VCaP (cell line): ENCODE results near the gene TMEM38B.

ENCODE experiments used
- H3K27ac ChIP-seq: fragments of 450-650 bp; 2 replicates; pipeline ENCODE4 v1.5.1; 2017
- CTCF ChIP-seq: fragments of 450-650 bp; conservative IDR thresholded peaks from 2 replicates; pipeline ENCODE4 v1.5.1; 2017; ENCODE audit warnings: mild to moderate bottlenecking, moderate library complexity

The TMEM38B gene

GRCh38 chr9:105711867-105712266 lies 17.5 kb downstream of the TMEM38B start:
- TF ChIP-seq CTCF = no peak
- H3K27ac ChIP-seq = no peak overlapping the region

DNA sequence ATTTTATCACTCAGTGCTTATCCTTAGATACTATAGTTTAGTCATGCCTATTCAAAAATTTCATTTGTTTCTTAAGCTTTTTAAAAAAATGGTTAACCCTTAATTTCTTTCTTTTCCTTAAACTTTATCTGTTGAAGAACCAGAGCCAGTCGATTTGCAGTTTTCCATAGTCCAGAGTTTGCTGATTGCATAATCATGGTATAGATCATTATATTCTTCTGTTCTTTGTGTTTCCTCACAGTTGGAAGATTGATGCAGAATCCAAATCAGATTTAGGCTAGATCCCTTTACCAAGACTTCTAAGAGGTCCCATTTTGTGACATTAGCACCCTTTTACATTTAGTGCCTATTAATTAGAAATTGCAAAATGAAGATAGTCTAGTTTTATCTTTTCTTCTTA lies 18.0 kb downstream of the TMEM38B start:
- no peak overlapping the region for H3K27ac ChIP-seq
- TF ChIP-seq CTCF = no peak

- H3K27ac ChIP-seq = no peak overlapping the region
- TF ChIP-seq CTCF = no peak
Measured at GRCh38 chr9:105712773-105713172, 18.4 kb downstream of the TMEM38B start.

DNA sequence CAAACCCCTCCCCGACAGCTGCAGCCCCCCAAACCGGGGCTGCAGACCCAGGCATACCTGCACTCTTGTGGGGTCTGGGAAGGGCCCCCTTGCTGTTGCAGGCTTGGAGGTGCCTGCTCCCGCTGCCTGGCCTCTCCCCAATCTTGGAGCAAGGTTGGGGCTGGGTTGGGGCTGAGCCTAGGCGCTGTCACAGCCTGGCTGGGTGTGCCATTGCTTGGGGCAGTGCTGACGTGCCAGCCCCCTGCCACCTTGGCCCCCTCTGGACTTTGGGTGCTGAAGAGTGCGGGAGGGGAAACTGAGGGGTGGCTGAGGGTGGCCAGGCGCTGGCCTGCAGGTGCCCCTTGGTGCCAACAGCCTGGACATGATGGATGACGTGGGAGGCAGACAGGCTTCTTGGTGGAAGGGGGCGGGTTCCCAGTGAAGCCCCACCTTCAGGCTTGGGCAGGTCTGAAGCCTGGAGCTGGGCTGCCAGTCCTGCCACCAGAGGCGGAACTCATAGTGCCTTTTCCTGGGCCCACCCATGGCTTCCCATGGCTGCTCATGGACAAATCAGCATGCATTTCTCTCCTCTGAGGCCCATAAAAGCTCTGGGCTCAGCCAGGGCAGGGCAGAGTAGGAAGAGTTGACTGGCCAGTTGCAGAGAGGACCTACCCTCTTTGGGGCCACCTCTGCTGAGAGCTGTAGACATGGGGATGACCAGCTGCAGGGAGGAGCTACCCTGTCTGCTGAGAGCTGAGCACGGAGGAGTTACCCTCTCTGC lies 19.1 kb downstream of the TMEM38B start:
- TF ChIP-seq CTCF = no peak
- no peak overlapping the region for H3K27ac ChIP-seq

DNA sequence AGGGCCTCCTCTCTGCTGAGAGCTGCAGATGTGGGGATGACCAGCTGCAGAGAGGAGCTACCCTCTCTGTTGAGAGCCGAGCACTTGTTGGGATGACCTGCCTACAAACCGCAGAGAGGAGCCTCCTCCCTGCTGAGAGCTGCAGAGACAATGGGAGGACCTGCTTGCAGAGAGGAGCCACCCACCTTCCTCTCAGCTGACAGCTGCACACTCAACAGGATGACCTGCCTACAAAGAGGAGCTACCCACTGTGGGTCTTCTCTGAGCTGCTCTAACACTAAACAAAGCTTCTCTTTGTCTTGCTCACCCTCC lies 19.6 kb downstream of the TMEM38B start:
- no peak overlapping the region for H3K27ac ChIP-seq
- TF ChIP-seq CTCF = no peak

GRCh38 chr9:105716146-105716545 lies 21.8 kb downstream of the TMEM38B start:
- TF ChIP-seq CTCF = no peak
- H3K27ac ChIP-seq = no peak overlapping the region

GRCh38 chr9:105722099-105722498 lies 27.8 kb downstream of the TMEM38B start:
- H3K27ac ChIP-seq = no peak overlapping the region
- no peak for TF ChIP-seq CTCF
